NCI-H2196 treated with DMSO at 0.1 percent for 48 hours (cell line): ENCODE measurements around the gene RIOK3.
"Not testable (repeated sequence)": the region's sequence is repeated elsewhere in the genome, so short reads cannot be mapped to it uniquely, and the experiment has no call there.

ENCODE experiments used
- DNase-seq: peaks from one replicate; lab custom pipeline; 2025; ENCODE audit not compliant: unreplicated experiment; lab: John Stamatoyannopoulos, UW

RIOK3 gene

DNA sequence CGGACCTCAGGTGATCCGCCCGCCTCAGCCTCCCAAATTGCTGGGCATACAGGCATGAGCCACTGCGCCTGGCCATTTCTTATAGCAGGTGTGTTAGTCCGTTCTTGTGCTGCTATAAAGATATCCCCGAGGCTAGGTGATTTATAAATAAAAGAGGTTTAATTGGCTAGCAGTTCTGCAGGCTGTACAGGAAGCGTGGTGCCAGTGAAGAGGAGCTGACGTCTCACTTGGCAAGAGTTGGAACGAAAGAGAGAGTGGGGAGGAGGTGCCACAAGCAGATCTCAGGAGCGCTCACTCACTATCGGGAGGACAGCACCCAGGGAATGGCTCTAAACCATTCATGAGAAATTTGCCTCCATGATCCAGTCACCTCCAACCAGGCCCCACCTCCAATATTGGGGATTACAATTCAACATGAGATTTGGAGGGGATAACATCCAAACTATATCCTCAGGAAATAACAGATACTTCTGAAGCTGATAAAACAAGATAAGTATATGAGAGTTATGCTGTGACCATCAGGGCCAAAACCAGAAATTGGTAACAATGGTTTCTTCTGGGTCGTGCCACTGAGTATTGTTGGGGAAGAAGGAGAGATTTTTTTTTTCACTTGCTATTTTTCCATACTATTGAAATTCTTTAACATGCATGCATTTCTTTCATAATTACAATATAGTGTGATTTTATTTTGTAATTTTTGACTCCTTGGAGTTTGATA lies 42.8 kb downstream of the RIOK3 start:
- peak; percentile 84 for DNase-seq

DNA sequence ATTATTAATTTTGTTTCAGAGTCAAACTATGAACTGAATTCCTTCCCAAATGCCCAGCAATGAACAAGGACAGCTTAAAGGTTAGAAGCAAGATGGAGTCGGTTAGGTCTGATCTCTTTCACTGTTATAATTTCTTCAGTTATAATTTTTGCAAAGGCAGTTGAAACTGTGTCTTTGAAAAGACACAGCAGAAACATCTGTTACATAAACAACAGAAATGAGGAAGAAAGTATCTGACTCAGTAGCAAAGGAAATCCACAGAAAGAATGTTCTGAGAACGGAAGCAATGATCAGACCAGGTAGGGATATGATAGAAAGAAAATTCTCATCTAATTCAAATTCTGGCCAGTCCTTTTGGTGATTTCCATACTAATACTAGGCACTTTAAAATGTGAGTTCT lies 45.0 kb downstream of the RIOK3 start:
- DNase-seq: no peak

GRCh38 chr18:23498877-23499276 lies 45.8 kb downstream of the RIOK3 start:
- DNase-seq: peak; percentile 42

- no peak for DNase-seq
Measured at GRCh38 chr18:23499291-23499781, 46.2 kb downstream of the RIOK3 start.

DNA sequence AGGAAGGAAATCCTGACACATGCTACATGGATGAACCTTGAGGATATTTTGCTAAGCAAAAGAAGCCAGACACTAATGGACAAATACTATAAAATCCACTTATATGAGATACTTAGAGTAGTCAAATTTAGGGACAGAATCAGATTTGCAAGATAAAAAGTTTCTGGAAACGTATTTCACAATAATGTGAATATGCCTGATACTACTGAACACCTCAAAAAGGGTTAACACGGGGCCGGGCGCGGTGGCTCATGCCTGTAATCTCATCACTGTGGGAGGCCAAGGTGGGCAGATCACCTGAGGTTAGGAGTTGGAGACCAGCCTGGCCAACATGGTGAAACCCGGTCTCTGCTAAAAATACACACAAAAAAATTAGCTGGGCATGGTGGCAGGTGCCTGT lies 48.5 kb downstream of the RIOK3 start:
- DNase-seq: no peak

GRCh38 chr18:23502516-23503037 lies 49.5 kb downstream of the RIOK3 start:
- DNase-seq: no peak

DNA sequence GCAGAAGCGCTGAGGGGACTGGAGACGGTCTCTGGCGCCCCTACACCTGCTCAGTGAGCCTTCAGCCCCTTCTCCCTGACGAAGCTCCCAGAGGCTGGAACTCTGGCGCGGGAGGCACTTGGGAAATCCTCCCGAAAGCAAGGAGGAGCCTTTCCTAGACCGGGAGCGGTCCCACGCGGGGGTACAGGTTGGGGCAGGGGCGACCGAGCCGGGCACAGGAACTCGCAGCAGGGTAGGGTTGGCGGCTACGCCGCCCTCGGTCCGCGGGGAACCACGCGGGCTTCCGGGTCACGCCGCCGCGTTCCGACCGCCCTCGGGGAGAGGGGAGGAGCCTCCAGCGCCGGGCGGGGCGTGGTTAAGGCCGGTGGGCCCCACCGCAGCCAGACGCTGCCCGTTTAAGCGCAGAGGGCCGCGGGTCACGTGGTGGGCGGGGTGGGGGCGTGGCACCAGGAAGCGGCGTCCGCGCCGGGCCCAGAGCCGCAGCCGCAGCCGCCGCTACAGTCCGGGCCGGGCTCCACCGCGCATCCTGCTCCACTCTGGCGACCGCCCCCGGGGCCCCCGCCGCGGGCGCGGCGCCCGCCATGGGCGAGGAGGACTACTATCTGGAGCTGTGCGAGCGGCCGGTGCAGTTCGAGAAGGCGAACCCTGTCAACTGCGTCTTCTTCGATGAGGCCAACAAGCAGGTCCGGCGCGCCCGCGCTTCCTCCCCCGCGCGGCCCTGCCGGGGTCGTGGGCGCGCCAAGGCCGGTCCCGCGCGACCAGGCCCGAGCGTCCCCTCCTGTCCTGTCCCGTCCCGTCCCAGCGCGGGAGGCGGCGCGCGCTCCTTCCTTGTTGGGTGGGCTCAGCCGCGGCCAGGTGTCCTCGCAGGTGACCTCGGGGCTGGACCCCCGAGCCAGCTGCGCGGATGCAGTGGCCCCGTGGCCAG lies 50.2 kb downstream of the RIOK3 start, which contains the start of gene RMC1:
RMC1 (plus strand) TSS at position 474 of the 925 bp plus-strand sequence; CDS start at position 582, 108 bp downstream.
- DNase-seq: peak; percentile 89

GRCh38 chr18:23503963-23504344 lies 50.9 kb downstream of the RIOK3 start:
- DNase-seq: no peak

GRCh38 chr18:23504720-23505119 lies 51.6 kb downstream of the RIOK3 start:
- no peak for DNase-seq

DNA sequence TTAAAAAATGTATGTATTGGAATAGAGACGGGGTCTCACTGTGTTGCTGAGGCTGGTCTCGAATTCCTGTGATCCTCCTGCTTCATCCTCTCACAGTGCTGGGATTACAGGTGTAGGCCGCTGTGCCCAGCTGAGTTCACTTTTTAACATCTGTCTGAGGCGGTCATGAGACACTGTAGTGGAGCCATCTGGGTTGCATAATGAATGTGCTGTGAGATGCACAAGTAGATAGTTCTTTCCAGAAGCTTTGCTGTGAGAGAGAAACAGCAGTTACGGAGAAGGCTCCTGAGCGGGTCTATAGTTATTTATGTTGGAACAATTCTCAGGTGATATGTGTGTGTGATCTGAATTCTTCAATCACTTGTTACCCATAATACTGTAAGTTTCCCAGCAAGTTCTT lies 53.3 kb downstream of the RIOK3 start:
- DNase-seq: no peak

GRCh38 chr18:23510923-23511322 lies 57.8 kb downstream of the RIOK3 start:
- not testable (repeated sequence) for DNase-seq

DNA sequence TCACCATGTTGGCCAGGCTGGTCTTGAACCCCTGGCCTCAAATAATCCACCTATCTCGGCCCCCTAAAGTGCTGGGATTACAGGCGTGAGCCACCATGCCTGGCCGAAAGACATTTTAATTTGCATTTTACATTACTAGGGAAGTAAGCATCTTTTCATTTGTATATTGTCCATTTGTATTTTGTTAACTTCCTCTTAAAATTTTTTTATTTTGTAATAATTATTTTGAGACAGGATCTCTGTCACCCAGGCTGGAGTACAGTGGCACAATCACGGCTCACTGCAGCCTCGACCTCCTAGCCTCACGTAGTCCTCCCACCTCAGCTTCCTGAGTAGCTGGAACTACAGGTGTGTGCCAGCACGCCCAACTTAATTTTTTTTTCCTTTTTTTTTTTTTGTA lies 59.1 kb downstream of the RIOK3 start:
- DNase-seq: not testable (repeated sequence)

GRCh38 chr18:23512641-23513040 lies 59.6 kb downstream of the RIOK3 start:
- no peak for DNase-seq

DNA sequence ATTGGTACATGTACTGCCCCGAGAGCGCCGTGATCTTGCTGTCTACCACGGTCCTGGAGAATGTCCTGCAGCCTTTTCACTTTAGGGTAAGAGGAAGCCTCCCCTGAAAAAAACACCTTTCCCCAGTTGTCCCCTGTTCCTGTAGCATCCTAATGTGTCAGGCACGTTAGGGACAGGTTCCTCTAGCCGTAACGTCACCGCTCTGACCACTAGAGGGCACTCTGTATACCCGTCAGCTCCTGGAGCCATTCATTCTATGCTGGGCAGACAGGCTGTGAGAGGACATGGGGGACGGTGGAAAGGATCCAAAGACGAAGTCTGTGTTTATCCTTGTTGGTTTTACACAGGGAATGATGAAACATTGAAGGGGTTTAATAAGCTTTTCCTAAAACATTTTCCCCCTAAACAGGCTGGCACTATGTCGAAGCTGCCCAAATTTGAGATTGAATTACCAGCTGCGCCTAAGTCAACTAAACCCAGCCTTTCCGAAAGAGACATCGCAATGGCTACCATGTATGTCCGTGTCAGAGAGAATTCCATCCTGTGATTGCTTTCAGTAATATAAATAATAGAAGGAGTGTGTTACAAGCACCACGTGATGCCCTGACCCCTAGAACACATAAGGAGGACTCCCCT lies 62.9 kb downstream of the RIOK3 start:
- peak; percentile 43 for DNase-seq

- no peak for DNase-seq
Measured at GRCh38 chr18:23519734-23520133, 66.6 kb downstream of the RIOK3 start.

DNA sequence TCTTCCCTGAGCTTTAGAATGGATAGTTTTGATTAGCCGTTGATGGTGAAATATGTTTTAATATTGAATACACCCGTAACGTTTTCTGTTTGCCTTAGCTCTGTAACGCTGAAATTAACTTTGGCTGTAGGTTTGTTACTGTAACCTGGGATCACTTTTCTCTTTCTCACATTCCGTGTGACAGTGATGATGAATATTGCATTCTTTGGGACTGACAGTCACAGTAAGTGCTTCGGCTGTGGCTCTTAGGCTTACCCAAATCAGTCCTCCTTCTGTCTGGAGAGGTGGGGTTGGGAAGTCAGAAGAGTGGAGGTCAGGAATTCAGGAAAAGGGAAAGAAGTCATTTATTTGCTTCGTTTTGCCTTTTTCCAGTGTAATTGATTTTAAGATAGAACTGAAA lies 68.2 kb downstream of the RIOK3 start:
- no peak for DNase-seq

DNA sequence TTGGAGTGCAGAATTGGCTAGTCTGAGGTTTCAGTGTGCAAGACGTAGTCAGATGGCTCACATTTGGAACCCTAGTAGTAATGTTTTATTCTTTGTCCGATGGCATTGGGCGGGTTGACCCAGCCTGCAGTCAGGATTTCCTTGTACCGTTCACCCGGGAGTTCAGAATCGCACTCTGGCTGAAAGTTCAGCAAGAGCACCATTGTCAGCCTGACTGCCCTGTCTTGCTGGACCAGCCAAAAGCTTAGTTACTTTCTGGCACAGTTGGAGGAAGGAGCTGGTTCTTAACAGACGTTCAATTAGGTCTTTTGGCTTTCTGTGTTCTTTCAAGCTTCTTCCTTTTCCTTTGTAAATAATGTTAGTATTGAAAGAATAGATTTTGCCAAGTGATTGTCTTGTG lies 68.8 kb downstream of the RIOK3 start:
- no peak for DNase-seq

DNA sequence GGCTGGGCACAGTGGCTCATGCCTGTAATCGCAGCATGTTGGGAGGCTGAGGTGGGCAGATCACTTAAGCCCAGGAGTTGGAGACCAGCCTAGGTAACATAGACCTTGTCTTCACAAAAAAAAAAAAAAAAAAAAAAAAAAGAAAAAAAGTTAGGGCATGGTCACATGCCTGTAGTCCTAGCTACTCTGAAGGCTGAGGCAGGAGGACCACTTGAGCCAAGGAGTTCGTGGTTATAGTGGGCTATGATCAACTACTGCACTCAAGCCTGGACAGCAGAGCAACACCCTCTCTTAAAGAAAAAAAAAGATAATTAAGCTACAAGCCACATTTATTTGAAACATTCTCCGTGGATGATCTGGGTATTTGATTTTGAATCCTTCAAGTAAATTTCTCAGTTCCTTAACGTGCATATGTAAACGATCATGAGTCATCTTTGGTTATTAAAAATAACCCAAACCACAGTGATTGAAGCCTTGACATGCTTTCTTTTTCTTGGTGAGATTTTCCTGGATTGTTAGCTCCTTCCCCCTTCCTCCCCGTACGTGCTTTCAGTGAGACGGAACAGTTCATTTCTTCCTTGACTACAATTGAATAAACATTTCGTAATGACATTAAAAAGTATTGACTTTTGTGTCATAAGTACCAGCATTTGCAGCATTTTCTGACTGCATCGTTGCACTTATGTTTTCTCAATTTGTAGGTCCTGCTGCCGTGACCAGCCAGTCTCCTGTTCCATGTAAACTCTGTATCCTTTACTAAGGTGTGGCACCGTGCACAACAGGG lies 70.5 kb downstream of the RIOK3 start:
- DNase-seq: no peak

- no peak for DNase-seq
Measured at GRCh38 chr18:23524213-23524707, 71.2 kb downstream of the RIOK3 start.

GRCh38 chr18:23526501-23527063 lies 73.5 kb downstream of the RIOK3 start:
- no peak for DNase-seq
